Muscle of leg (tissue), 11 donors: Measurements from ENCODE around the gene HMG20A. TPM values are rescaled to one million over a fixed set of nuclear protein-coding genes. Genes with fewer than 3 reads are reported as not detected.

Source experiments
- DNase-seq: peaks from one replicate; pipeline ENCODE4 v3.0.0; 2013
- H3K27ac ChIP-seq: one replicate; pipeline ENCODE4 v1.5.1; 2013; ENCODE audit warnings: mild to moderate bottlenecking, low read length, control low read depth
- H3K27me3 ChIP-seq: one replicate; pipeline ENCODE4 v1.6.1; 2013; ENCODE audit warnings: low read length; ENCODE audit not compliant: control insufficient read depth, insufficient read depth
- H3K36me3 ChIP-seq: one replicate; pipeline ENCODE4 v1.6.1; 2013; ENCODE audit warnings: low read length; ENCODE audit not compliant: control insufficient read depth, insufficient read depth
- H3K4me1 ChIP-seq: one replicate; pipeline ENCODE4 v1.6.1; 2013; ENCODE audit warnings: low read length; ENCODE audit not compliant: control insufficient read depth, insufficient read depth
- H3K4me3 ChIP-seq: one replicate; pipeline ENCODE4 v1.5.1; 2013; ENCODE audit warnings: low read length, control low read depth
- H3K9me3 ChIP-seq: replicated peaks from 2 replicates; pipeline ENCODE4 v1.6.1; 2013; ENCODE audit warnings: low read depth, low read length; ENCODE audit not compliant: control insufficient read depth
- WGBS: methylation state at CpG from one replicate; pipeline ENCODE4 v1.1.5; 2013; ENCODE audit warnings: missing lambda C conversion rate; ENCODE audit not compliant: insufficient coverage; 5-methylcytosine and 5-hydroxymethylcytosine counted together
- polyA plus RNA-seq, 8 donors: library from polyadenylated mRNA; unstranded; fragments of 120-200 nt; gene quantifications; one replicate each; pipeline versions ENCODE4 v1.2.1 to v1.2.3, GENCODE V29; 2013; ENCODE audit warnings: inconsistent platforms in 1 of 8, low replicate concordance in 1 of 8; ENCODE audit not compliant: insufficient read length in 8 of 8, insufficient read depth in 1 of 8
- total RNA-seq: library from RNA; stranded (reverse); fragments of 120-200 nt; gene quantifications from one replicate; pipeline ENCODE4 v1.2.4, GENCODE V29; 2013

Gene HMG20A
- total and polyA plus RNA-seq, 9 donors, result 30.5 to 51.4 (median 43.7) TPM

DNA sequence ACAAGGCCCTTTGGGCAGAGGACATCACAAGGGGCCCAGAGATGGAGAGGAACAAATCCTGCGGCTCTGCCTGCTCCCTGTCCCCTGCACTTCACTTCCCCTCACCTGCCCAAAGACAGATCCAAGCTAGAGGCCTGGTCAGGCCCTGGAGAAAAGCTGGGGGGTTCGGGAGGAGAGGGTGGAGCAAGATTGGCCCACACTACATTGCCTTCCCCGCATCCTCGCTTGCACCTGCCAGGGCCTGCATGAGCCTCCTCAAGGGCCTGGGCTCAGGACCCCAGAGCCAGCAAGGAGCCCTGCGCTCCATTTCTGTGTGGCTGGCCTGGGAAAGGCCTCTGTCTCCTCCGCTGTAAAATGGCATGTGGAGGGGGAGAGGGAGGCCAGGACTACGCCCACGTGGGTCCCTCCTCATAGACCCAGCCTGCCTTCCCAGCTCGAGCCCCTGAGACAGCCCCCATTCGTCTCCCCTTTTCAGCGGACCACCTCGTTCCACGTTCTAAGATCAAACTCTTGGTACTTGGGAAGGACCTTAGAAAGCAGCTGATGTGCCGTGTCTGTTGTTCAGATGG, 106.0 kb downstream of the HMG20A start:
- no peak overlapping the region for H3K4me3 ChIP-seq
- peaks cover 56% of the 10 kb centered on the region for H3K4me1 ChIP-seq
- H3K36me3 ChIP-seq, result no peaks in the 10 kb centered on the region
- no peaks in the 10 kb centered on the region for H3K27me3 ChIP-seq
- peak overlapping the region; percentile 65 for H3K27ac ChIP-seq
- H3K9me3 ChIP-seq, result no peaks in the 10 kb centered on the region
- no peak for DNase-seq
- WGBS, result 70% methylated on average over 3 of the region's 14 CpGs

DNA sequence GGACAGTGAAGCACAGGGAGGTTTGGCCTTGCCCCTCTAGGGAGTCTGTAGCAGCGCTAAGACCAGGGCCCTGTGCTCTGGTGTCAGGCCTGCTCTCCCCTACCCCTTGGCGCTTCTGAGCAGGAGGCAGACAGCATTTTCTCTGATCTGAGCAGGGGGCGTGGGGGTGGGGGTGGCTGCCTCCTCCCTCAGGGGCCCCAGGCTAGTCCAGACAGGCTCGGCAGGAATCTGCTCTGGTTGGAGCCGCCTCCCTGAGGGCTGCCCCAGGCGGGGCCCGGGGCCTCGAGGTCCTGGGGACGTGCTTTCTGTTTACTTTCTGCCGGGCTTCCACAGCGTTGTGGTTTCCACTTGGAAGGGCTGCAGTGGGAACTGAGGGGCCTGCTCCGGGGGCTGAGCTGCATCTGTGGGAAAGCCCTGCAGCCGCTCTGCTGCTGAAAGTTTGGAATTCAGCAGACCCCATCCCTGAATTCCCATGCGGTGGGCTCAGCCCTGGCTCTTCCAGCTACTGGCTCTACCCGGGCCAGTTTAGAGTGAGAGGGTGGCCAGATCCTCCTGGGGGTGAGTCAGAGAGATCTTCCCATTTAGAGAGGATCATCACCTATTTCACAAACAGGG, 106.6 kb downstream of the HMG20A start:
- WGBS, result 13% methylated on average over 13 of the region's 15 CpGs
- peaks cover 56% of the 10 kb centered on the region for H3K4me1 ChIP-seq
- no peaks in the 10 kb centered on the region for H3K27me3 ChIP-seq
- H3K9me3 ChIP-seq, result no peaks in the 10 kb centered on the region
- H3K4me3 ChIP-seq, result no peak overlapping the region
- peak; percentile 78 for DNase-seq
- H3K27ac ChIP-seq, result peak overlapping the region; percentile 65
- no peaks in the 10 kb centered on the region for H3K36me3 ChIP-seq

DNA sequence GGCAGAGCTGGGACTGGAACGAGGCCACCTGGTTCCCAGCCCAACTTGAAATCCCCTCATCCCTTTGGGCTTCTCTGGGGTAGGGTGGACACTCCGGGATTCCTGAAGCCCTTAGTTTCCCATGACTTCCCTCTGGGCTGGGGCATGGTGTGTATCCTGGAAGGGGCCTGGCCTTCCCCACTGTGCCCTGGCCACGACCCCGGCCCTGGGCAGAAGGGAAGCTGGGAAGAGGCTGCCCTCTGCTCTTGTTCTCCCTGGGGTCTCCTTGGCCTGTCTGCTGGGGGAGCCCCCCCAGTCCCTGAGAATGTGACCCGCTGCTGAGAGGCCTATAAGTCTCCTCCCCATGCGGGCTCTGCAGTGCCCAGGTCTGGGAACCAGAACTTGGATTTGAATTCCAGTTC, 107.1 kb downstream of the HMG20A start:
- no peaks in the 10 kb centered on the region for H3K36me3 ChIP-seq
- H3K27ac ChIP-seq, result peak overlapping the region; percentile 65
- H3K4me3 ChIP-seq, result no peak overlapping the region
- peaks cover 56% of the 10 kb centered on the region for H3K4me1 ChIP-seq
- peak; percentile 60 for DNase-seq
- H3K9me3 ChIP-seq, result no peaks in the 10 kb centered on the region
- whole genome bisulfite sequencing, result 65% methylated on average over 3 of the region's 6 CpGs
- H3K27me3 ChIP-seq, result no peaks in the 10 kb centered on the region

DNA sequence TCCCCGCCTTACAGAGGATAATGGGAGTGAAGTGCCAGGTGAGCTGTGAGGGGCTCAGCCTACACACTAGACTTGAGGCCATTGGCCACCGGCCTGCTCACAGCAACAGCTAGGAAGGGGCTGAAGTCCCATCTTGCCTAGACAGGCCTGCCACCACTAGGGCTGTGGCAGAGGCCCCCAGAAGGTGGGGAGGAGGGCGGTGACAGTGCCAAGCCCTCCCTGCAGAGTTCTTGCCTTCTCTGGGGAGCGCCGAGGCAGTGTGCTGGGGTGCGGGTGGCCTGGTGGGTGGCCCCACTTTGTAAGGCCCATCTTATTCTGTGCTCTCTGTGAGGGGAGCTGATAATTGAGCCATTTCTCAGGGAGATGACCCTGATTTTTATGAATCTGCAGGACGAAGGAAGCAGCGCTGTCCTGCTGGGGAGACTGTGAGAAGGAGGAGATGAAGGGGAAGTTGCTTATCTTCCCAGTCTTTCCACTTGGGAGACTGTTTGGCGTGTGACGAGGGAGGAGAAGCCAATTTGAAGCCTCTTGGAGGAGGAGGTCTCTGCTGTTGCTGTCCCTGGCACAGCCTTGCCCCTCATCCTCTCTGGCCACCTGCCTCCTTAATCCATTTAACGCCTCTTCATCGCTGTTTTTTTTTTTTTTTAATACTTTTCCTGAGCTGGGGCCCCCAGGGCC, 107.7 kb downstream of the HMG20A start:
- Histone ChIP-seq H3K4me3 (no peak overlapping the region), H3K4me1 (peaks cover 61% of the 10 kb centered on the region), H3K27ac (peak overlapping the region; percentile 65), H3K36me3 (no peaks in the 10 kb centered on the region), H3K27me3 (no peaks in the 10 kb centered on the region), H3K9me3 (no peaks in the 10 kb centered on the region)
- DNase-seq, result peak; percentile 62
- WGBS, result 42% methylated on average over 8 of the region's 12 CpGs

DNA sequence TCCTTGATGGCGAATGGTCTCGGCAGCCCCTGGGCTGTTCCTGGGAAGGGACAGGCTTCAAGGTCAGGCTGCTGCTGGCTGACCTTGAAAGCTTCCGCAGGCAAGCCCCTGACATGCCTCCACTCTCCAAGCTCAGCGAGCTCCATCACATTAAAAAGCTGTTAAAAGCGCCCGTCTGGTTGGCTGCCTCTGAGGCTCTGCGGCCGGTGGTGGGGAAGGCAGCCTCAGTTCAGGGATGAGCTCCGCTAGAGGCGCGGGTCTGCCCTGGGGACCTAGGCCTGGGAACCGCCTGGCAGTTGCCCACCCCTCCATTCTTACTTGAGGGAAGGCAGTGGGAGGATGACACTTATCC, 108.3 kb downstream of the HMG20A start:
- H3K9me3 ChIP-seq, result no peaks in the 10 kb centered on the region
- H3K4me1 ChIP-seq, result peaks cover 66% of the 10 kb centered on the region
- H3K4me3 ChIP-seq, result no peak overlapping the region
- peak overlapping the region; percentile 65 for H3K27ac ChIP-seq
- no peaks in the 10 kb centered on the region for H3K27me3 ChIP-seq
- WGBS, result 17% methylated on average over 3 of the region's 12 CpGs
- no peaks in the 10 kb centered on the region for H3K36me3 ChIP-seq
- DNase-seq, result peak; percentile 57

DNA sequence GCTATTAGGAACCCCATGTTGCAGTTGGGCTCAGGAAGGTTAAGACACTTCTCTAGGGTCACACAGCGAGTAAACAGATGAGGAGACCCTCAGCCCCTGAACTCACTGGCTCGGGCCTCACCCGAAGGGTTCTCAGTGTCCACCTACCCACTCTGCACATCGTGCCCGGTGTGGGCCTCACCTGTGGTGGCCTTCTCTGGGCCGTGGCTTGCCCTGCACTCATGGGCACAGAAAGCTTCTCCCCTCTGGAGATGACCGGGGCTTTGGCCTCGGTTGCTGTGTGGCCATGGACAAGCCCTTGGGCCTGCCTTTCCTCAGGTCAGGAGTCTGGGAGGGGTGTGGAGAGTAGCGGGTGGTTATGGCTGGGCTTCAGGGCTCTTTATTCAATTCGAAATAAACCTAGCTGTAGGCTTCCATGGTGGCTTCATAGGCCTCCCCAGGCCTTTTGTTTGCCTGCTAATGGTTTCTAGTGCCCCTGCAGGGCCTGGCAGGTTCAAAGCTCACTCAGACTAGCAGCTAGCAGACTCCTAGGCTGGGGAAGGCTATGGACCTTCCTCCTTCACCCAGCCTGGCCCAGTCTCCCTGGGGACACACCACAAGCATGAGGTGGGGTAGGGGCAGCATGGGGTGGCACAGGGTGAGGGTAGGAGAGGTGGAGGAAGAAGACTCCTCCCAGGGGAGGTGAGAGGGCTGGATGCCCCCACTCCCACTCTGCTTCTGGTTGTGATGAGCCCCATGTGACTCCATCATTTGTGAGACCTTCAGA, 108.9 kb downstream of the HMG20A start:
- no peak for DNase-seq
- H3K4me1 ChIP-seq, result peaks cover 71% of the 10 kb centered on the region
- H3K4me3 ChIP-seq, result no peak overlapping the region
- H3K36me3 ChIP-seq, result no peaks in the 10 kb centered on the region
- WGBS, result 63% methylated on average over 2 of the region's 10 CpGs
- H3K9me3 ChIP-seq, result no peaks in the 10 kb centered on the region
- H3K27me3 ChIP-seq, result no peaks in the 10 kb centered on the region
- H3K27ac ChIP-seq, result peak overlapping the region; percentile 65

DNA sequence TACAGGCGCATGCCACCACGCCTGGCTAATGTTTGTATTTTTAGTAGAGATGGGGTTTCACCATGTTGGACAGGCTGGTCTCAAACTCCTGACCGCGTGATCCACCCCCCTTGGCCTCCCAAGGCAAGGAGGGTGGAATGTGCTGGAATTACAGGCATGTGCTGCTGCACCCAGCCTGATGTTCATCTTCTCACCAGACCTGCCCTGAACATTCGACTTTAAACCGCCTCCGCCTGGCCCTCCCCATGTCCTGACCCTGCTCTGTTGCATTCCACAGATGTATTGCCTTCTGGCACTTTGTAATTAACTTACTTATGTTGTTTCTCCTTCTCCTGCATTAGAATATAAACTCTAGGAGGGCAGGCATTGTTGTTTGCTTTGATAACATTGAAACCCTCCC, 109.9 kb downstream of the HMG20A start:
- H3K36me3 ChIP-seq, result no peaks in the 10 kb centered on the region
- H3K27me3 ChIP-seq, result no peaks in the 10 kb centered on the region
- H3K9me3 ChIP-seq, result no peaks in the 10 kb centered on the region
- DNase-seq, result no peak
- no peak overlapping the region for H3K4me3 ChIP-seq
- H3K27ac ChIP-seq, result no peak overlapping the region
- no CpG with 5 or more reads among the region's 7 CpGs for WGBS
- peaks cover 68% of the 10 kb centered on the region for H3K4me1 ChIP-seq

DNA sequence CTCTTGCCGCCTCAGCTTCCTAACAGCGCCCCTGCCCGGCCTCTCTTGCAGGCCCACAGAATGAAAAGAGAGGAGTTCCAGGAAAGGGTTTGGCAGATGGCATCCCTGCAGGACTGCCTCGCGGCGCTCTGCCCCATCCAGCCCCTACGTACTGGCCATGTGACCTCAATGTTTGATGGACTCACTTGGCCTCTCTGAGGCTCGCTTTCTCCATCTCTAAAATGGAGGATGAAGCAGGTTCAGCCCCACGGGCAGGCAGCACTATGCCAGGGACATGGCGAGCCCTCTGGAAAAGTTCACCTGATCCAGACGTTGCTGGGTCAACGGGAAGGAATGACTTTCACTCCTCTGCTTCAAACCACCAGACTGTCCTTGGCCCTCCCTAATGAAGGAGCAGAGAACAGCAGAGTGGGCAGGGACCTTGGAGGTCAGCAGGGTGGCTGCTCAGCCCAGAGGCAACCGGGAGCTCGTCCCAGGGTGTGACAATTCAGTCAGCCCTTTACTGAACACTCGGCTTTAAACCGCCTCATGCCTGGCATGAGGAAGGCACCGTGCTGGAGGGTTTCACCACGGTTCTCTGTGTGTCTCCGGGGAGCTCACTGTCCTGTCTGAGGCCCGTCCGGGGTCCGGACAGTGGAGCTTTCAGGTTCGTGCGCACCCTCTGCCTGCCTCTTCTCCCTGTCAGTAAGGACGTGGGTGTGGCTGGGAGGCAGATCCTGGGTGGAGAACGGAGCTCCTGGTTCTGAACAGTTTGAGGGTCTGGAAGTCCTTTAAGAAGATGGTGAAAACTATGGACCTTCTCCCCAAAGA, 110.7 kb downstream of the HMG20A start:
- Histone ChIP-seq H3K4me3 (no peak overlapping the region), H3K27ac (no peak overlapping the region), H3K4me1 (peaks cover 60% of the 10 kb centered on the region), H3K9me3 (no peaks in the 10 kb centered on the region), H3K36me3 (no peaks in the 10 kb centered on the region), H3K27me3 (no peaks in the 10 kb centered on the region)
- WGBS, result 89% methylated on average over 22 of the region's 26 CpGs
- no peak for DNase-seq

DNA sequence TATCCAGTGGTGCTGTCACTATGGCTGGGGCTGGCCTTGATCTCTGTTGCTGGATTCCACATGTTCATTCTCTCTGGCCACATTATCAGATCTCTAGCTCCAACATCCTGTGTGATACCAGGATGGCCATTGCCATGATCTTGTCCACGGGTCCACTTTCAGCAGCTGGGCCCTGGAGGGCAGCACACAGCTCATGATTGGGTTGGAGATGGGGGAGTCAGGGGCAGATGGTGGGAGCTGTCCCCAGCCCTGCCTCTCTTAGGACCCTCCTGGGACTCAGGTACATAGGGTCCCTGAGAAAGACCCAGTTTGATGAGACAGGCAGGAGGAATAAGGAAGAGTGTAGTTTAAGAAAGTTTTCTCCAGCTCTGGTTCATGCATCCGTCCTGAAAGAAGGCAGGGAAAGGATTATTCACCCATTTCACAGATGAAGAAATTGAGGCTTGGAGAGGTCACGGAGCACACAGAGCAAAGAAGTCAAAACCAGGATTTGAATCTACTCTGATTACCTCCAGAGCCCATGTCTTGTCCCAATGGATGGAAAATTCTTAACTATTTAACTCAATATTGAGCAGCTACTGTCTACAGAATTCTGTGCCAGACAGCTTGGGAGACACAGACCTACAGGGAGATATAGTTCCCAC, 111.5 kb downstream of the HMG20A start:
- Histone ChIP-seq H3K27me3 (peaks cover under 1% of the 10 kb centered on the region), H3K36me3 (no peaks in the 10 kb centered on the region), H3K4me3 (no peak overlapping the region), H3K27ac (no peak overlapping the region), H3K9me3 (no peaks in the 10 kb centered on the region), H3K4me1 (peaks cover 52% of the 10 kb centered on the region)
- DNase-seq, result no peak
- WGBS, result no CpG with 5 or more reads among the region's 3 CpGs
